Tibial nerve (tissue), 4 donors: ENCODE results near the gene WFDC1.

Experiments
- EP300 ChIP-seq, 2 donors: sonication (generic); formaldehyde crosslinking; IDR thresholded peaks; one replicate each; pipeline ENCODE4 v1.6.1; 2017; ENCODE audit warnings: antibody characterized with exemption in 2 of 2, mild to moderate bottlenecking in 1 of 2
- POLR2A ChIP-seq, 2 donors: fragments of 450-650 bp; IDR thresholded peaks; one replicate each; pipeline ENCODE4 v1.6.1; 2017; ENCODE audit warnings: antibody characterized with exemption in 2 of 2, mild to moderate bottlenecking in 2 of 2, moderate library complexity in 2 of 2
- TF ChIP-seq, protein P1 (sequence below), 5 experiments: fragments of 200-600 bp in 3 of 5; fragments of 450-650 bp in 2 of 5; sonication (generic) in 3 of 5; IDR thresholded peaks; one replicate each; pipeline ENCODE4 v1.5.1; 2016 to 2019; ENCODE audit warnings: antibody characterized with exemption in 5 of 5, mild to moderate bottlenecking in 3 of 5, moderate library complexity in 2 of 5

DNA sequence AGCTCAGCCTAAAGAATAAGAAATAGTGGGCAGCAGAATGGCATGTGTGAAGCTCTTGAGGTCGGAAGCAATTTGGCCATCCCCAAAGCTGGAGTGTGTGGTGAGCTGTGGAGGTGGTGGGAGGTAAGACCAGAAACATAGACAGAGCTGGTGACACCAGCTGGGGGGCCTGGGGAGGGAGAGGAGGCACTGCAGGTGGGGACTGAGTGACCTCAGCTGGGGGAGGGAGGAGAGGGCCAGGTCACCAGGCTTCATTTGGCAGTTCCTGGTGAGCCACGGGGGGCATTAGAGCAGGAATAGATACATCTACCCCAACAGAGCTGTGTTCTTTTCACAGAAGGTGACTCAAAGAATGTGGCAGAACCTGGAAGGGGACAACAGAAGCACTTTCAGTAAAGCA is 31.9 kb downstream of the WFDC1 start:
- TF ChIP-seq, protein P1, sequence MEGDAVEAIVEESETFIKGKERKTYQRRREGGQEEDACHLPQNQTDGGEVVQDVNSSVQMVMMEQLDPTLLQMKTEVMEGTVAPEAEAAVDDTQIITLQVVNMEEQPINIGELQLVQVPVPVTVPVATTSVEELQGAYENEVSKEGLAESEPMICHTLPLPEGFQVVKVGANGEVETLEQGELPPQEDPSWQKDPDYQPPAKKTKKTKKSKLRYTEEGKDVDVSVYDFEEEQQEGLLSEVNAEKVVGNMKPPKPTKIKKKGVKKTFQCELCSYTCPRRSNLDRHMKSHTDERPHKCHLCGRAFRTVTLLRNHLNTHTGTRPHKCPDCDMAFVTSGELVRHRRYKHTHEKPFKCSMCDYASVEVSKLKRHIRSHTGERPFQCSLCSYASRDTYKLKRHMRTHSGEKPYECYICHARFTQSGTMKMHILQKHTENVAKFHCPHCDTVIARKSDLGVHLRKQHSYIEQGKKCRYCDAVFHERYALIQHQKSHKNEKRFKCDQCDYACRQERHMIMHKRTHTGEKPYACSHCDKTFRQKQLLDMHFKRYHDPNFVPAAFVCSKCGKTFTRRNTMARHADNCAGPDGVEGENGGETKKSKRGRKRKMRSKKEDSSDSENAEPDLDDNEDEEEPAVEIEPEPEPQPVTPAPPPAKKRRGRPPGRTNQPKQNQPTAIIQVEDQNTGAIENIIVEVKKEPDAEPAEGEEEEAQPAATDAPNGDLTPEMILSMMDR (IDR thresholded peaks at IDR 0.05), result no peak
- no peak for TF ChIP-seq POLR2A (IDR thresholded peaks at IDR 0.05)
- no peak for TF ChIP-seq EP300 (IDR thresholded peaks at IDR 0.05)
